BJ (cell line): Measurements from ENCODE around the gene MRM2. TPM values are rescaled to one million over a fixed set of nuclear protein-coding genes. Genes with fewer than 3 reads are reported as not detected.
"Not testable (repeated sequence)": the region's sequence is repeated elsewhere in the genome, so short reads cannot be mapped to it uniquely, and the experiment has no call there.

Source experiments
- CTCF ChIA-PET: fragments of 350-600 bp; formaldehyde crosslinking; extraction: SDS; loops from one replicate; lab custom pipeline; 2021; ENCODE audit warnings: antibody characterized with exemption, inconsistent platforms; lab: Yijun Ruan, JAX
- POLR2A ChIA-PET: fragments of 300-600 bp; sonication (Branson Sonifier 250); formaldehyde crosslinking; extraction: SDS; loops from one replicate; lab custom pipeline; 2021; ENCODE audit warnings: antibody characterized with exemption; lab: Charles Lee
- DNase-seq: peaks from one replicate; pipeline ENCODE4 v3.0.0-alpha.2; 2011; ENCODE audit warnings: low read depth
- H3K27me3 ChIP-seq: 2 replicates; pipeline ENCODE4 v1.6.0; 2011; ENCODE audit warnings: low read length; ENCODE audit not compliant: control insufficient read depth, insufficient read depth
- H3K36me3 ChIP-seq: 2 replicates; pipeline ENCODE4 v1.5.1; 2011; ENCODE audit warnings: low read length; ENCODE audit not compliant: control insufficient read depth, insufficient read depth
- H3K4me3 ChIP-seq: 2 replicates; pipeline ENCODE4 v1.5.1; 2011; ENCODE audit warnings: low read depth, mild to moderate bottlenecking, control low read depth, low read length
- CTCF ChIP-seq: IDR thresholded peaks from 2 replicates; pipeline ENCODE4 v1.5.1; 2011; ENCODE audit warnings: low read depth, mild to moderate bottlenecking, control low read depth, inconsistent platforms, low read length, moderate library complexity; ENCODE audit not compliant: insufficient read depth
- polyA plus RNA-seq: library from polyadenylated mRNA; depleted of rRNA; stranded (reverse); fragments of >200 nt; gene quantifications from 2 replicates; pipeline ENCODE4 v1.2.3, GENCODE V29; 2011

MRM2 gene
- polyA plus RNA-seq, 1 experiment, result 27.3 TPM

DNA sequence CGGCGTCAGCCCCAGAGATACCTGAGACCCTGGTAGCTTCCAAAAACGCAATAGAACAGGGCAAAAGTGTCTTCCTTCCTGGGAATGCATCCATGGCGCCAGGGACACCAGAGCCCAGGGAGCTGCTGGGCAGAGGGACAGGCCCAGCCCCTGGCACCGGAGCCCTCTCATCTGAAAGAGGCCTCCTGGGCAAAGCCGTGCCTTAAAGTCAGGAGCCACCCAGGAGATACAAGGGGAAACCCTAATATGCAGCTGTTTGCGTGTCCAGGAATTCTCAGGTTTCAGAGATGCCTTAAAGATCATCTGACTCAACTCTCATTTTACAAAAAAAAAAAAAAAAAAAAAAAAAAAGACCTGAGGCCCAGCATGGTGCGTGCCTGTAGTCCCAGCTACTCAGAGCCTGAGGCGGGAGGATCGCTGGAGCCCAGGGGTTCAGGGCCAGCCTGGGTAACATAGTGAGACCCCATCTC, 28.0 kb upstream of the MRM2 start:
- DNase-seq, result no peak
- peaks cover 9% of the 10 kb centered on the region for H3K36me3 ChIP-seq
- no peaks in the 10 kb centered on the region for H3K27me3 ChIP-seq
- TF ChIP-seq CTCF, result no peak
- ChIA-PET POLR2A (interaction anchor here (0.5 to 0.6 kb wide), 2 partner anchors 95 to 357 kb away, joined by 3 to 25 read pairs; no protein-coding TSS in a partner anchor), CTCF (interaction anchor here (1.0 to 1.1 kb wide), 2 partner anchors 67 to 78 kb away, joined by 3 to 4 read pairs; no protein-coding TSS in a partner anchor)
- no peak overlapping the region for H3K4me3 ChIP-seq

DNA sequence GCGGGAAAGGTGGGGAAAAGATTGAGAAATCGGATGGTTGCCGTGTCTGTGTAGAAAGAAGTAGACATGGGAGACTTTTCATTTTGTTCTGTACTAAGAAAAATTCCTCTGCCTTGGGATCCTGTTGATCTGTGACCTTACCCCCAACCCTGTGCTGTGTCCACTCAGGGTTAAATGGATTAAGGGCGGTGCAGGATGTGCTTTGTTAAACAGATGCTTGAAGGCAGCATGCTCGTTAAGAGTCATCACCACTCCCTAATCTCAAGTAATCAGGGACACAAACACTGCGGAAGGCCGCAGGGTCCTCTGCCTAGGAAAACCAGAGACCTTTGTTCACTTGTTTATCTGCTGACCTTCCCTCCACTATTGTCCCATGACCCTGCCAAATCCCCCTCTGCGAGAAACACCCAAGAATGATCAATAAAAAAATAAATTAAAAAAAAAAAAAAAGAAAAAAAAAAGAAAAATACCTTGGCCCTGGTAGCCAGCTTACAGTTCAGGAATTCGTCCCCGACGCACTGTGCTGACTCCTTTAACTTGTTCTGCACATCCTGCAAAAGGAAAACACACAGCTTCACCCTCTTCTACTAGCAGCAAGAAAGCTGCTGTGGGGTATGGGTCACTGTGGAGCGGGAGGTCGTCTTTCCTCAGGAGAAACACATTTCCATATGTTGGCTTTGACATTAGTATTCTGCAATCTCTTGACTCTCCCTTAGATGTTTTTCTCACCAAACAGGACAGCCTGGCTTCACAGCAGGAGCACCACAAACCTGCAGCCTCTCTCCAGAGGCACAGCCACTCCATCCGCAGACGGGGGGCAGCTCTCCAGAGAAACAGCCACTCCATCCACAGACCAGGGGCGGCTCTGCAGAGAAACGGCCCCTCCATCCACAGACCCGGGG, 27.3 kb upstream of the MRM2 start:
- ChIA-PET CTCF (interaction anchor here (0.8 to 1.1 kb wide), 3 partner anchors 29 to 78 kb away, joined by 3 to 4 read pairs (median 3); no protein-coding TSS in a partner anchor), POLR2A (interaction anchor here (0.5 to 0.6 kb wide), 2 partner anchors 94 to 357 kb away, joined by 3 to 25 read pairs; no protein-coding TSS in a partner anchor)
- H3K27me3 ChIP-seq, DNase-seq, H3K4me3 ChIP-seq, H3K36me3 ChIP-seq: not testable (repeated sequence)

DNA sequence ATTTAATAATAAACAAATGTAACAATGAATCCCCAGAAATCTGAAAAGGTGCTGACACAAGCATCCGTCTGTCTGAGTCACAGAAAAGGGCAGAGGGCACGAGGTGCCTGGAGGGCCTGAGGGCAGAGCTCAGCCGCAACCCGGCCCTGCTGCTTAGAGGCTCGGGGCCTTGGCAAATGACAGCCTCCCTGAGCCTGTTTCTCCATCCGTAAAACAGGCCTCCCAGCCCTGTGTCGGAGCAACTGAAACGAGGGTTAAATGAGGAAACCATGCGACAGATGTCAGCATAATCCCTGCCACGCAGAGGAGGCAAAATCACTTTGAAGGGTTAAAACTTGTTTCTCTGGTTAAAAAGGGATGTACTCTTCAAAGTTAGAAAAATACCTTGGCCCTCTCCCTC, 24.9 kb upstream of the MRM2 start:
- no peaks in the 10 kb centered on the region for H3K27me3 ChIP-seq
- no peak overlapping the region for H3K4me3 ChIP-seq
- no peak for TF ChIP-seq CTCF
- POLR2A ChIA-PET, result no interaction called here
- H3K36me3 ChIP-seq, result peaks cover 9% of the 10 kb centered on the region
- CTCF ChIA-PET, result no interaction called here
- peak; percentile 28 for DNase-seq

GRCh38 chr7:2264158-2264557, 22.2 kb upstream of the MRM2 start:
- H3K27me3 ChIP-seq, result no peaks in the 10 kb centered on the region
- peaks cover 7% of the 10 kb centered on the region for H3K36me3 ChIP-seq
- POLR2A ChIA-PET, result no interaction called here
- no peak for DNase-seq
- H3K4me3 ChIP-seq, result no peak overlapping the region
- CTCF ChIA-PET, result no interaction called here
- TF ChIP-seq CTCF, result no peak

GRCh38 chr7:2263176-2263575, 21.2 kb upstream of the MRM2 start:
- no peak for DNase-seq
- ChIA-PET POLR2A (interaction anchor here (0.6 kb wide), 1 partner anchor 91 kb away, joined by 3 read pairs; no protein-coding TSS in a partner anchor), CTCF (no interaction called here)
- Histone ChIP-seq H3K27me3 (no peaks in the 10 kb centered on the region), H3K36me3 (peaks cover 7% of the 10 kb centered on the region), H3K4me3 (no peak overlapping the region)
- TF ChIP-seq CTCF, result no peak
